Cardiac fibroblast (primary cell): ENCODE measurements around the gene NLRC5.
"Not testable (repeated sequence)": the region's sequence is repeated elsewhere in the genome, so short reads cannot be mapped to it uniquely, and the experiment has no call there.

ENCODE experiments used
- DNase-seq, 2 donors: peaks; one replicate each; pipeline versions ENCODE4 v3.0.0 to v3.0.0-alpha.2; 2010; ENCODE audit warnings: low read depth in 2 of 2
- H3K4me3 ChIP-seq, 2 donors: replicated peaks in 1 of 2; 1 replicate in 1 of 2; 2 replicates in 1 of 2; pipeline ENCODE4 v1.5.1; 2011; ENCODE audit warnings: low read depth in 2 of 2, low read length in 2 of 2, mild to moderate bottlenecking in 2 of 2, moderate library complexity in 1 of 2
- TF ChIP-seq, protein P1 (sequence below): IDR thresholded peaks from one replicate; pipeline ENCODE4 v1.5.1; 2011; ENCODE audit warnings: low read depth, mild to moderate bottlenecking, low read length, inconsistent platforms

NLRC5 gene

DNA sequence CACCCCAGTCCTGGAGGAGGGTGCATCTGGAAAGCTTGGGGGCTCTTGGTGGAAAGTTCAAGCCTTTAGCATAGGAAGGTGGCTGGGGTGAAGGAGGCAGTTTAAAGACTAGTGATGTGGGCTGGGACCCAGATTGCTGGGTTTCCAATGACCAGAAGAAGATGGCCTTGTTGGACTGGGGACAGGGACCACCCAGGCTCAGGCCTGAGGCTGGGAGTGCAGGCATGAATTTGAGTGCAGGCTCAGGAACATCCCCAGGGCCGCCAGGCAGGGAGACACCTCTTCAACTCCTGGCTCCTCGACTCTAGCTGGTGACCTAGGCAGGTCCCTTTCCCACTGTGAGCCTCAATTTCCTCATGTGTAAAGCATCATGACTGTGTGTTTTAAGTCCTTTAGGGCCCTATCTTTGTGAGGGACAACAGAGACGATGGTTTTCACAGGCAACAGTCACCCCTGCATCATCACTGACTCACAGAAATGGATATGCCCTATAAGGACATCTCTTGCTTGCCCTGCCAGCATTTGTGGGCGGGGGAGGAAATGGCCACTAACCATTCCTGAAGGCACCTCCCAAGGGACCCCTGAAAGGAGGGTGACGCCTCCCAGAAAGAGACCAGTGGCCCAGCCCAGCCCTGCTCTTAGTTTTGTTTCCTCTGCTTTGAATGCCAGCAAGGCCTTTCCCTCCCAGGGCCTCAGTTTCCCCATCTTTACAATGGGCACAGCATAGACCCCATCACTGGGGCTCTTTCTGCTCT lies 11.1 kb downstream of the NLRC5 start:
- no peak overlapping the region for H3K4me3 ChIP-seq

DNA sequence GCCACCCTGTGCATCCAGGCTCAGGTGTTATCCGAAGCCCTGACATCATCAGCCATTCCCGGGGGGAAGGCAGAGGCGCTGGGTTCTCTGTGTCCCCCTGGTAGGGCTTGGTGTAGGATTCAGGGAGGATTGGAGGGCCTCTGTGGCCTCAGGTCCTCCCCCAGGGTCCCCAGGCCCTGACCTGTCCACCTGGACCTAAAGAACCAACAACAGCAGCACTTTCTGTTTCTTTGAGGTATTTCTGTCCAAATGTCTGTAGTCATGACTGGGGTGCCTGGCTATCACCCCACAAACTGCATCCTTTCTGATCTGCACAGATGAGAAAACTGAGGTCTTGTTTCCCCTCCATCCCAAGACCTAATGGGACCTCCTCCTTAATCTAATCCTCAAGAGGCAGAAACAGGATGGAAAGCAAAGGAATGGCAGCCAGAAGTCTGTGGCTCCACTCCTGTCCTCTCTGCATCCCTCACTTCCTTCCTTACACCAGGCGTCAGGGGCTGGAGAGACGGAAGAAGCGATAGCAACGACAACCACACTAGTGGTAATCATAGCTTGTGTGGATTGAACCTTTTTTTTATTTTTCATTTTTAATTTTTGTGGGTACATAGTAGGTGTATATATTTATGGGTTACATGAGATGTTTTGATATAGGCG lies 11.8 kb downstream of the NLRC5 start:
- TF ChIP-seq, protein P1, sequence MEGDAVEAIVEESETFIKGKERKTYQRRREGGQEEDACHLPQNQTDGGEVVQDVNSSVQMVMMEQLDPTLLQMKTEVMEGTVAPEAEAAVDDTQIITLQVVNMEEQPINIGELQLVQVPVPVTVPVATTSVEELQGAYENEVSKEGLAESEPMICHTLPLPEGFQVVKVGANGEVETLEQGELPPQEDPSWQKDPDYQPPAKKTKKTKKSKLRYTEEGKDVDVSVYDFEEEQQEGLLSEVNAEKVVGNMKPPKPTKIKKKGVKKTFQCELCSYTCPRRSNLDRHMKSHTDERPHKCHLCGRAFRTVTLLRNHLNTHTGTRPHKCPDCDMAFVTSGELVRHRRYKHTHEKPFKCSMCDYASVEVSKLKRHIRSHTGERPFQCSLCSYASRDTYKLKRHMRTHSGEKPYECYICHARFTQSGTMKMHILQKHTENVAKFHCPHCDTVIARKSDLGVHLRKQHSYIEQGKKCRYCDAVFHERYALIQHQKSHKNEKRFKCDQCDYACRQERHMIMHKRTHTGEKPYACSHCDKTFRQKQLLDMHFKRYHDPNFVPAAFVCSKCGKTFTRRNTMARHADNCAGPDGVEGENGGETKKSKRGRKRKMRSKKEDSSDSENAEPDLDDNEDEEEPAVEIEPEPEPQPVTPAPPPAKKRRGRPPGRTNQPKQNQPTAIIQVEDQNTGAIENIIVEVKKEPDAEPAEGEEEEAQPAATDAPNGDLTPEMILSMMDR = no peak
- DNase-seq = no peak
- H3K4me3 ChIP-seq = no peak overlapping the region

More for the DNA sequence above, 11.1 kb downstream of the NLRC5 start:
- TF ChIP-seq, protein P1 = no peak
- peak; percentile 87 to 96 for DNase-seq

DNA sequence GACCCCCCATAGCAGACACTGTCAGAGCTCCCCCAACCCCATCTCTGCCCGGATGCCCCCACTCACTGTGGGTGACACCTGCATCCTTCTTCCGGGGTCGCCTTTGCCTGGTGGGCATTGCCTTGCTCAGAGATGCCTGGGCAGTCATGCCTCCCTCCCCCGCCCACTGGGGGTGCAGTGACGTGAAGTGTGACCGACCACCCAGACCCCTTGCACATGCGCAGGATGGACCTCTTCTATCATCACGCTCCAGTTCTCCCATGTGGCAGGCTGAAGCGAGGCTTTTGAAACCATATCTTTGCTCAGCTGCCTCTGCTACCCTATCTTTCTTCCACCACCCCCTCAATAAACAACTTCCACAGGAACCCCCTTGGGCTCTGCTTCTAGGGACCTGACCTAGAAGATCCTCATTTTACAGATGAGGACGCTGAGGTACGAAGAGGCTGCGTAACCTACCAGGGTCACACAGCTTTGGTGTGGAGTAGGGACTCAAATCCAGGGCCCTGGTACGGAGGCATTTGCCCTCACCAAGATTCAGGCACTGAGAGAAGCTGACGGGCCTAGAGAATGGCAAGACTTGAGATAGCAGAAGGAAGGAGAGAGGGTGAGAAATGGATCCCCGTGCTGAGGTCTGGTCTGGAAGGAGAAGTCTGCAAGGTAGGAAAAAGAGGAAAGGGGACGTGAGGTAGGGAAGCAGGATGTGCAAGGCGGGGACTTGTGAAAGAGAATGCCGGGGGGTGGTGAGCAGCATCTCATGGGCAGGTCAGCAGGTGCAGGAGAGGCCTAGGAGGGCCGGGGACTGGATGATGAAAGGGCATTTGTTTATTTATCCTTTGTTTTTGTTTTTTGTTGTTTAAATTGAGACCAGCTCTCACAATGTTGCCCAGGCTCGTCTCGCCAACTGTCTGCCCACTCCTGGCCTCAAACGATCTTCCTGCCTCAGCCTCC lies 14.4 kb downstream of the NLRC5 start:
- H3K4me3 ChIP-seq = no peak overlapping the region
- no peak for DNase-seq
- TF ChIP-seq, protein P1 = no peak

DNA sequence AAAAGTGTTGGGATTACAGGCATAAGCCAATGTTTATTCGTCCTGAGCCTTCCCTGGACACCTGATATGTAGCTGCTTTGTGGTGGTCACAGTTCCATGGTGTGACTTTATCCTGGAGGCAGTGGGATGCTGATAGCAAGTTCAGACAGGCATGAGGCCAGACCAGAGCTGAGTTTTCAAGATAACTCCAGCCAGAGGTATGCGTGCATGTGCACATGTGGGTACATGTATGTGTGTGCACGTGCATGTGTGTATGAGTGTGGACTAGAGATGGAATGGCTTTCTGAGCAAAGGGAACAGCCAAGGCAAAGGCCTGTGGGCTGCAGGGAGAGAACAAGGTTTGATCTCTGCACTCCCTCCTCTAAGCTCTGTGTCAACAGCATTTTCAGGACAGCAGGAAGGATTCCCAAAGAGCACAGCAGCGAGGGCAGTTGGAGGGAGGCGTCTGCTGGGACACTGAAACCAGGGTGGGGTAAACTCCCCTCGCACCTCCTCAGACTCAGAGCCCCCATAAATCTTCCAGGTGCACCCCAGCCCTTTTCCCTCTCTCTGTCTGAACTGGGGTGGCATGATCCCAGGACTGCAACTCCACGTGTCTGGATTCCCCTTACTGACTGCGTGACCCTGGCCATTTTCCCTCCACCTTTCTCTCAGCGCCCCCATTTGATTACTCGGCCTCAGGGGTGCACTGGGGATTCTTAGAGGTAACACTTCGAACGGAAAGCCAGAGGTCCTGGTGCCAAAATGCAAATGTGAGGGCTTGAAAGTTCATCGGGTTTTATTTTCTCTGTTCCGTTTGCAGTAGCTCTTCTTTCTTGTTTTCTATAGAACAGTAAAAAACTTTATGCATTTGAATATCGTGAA lies 15.3 kb downstream of the NLRC5 start:
- TF ChIP-seq, protein P1 = no peak
- DNase-seq = no peak

DNA sequence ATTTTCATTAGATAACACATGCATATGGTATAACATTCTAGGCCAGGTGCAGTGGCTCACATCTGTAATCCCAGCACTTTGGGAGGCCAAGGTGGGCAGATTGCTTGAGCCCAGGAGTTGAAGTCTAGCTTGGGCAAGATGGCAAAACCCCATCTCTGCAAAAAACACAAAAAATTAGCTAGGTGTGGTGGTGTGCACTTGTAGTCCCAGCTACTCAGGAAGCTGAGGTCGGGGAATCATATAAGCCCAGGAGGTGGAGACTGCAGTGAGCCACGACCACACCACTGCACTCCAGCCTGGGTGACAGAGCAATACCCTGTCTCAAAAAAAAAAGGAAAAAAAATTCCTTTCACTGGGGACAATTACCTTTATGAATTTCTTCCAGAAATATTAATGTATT lies 16.2 kb downstream of the NLRC5 start:
- not testable (repeated sequence) for H3K4me3 ChIP-seq, DNase-seq

More for the DNA sequence above, 15.3 kb downstream of the NLRC5 start:
- H3K4me3 ChIP-seq = no peak overlapping the region

DNA sequence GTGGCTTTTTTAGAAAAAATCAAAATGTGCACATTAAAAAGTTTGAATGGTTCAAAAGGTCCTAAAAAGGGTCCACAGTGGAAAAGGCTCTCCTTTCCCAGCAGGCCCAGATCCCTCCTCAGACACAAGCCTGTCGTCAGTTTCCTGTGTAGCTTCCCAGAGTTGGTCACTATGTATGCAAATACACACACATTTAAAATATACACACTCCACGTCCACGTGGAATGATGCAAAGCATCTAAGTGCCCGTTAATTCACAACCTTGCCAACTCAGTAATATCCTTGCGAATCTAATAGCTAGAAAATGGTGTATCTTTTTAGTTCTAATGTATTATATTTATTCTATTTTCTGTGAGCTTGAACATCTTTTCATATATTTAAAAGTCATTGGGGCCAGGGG lies 17.7 kb downstream of the NLRC5 start:
- TF ChIP-seq, protein P1 = no peak
- DNase-seq = no peak
- no peak overlapping the region for H3K4me3 ChIP-seq
